IPS DF 4.7 (cell line): ENCODE data around the gene CYGB.
"Not testable (repeated sequence)": the region's sequence is repeated elsewhere in the genome, so short reads cannot be mapped to it uniquely, and the experiment has no call there.

ENCODE experiments used
- DNase-seq: peaks from one replicate; pipeline ENCODE4 v3.0.0-alpha.2; 2013; ENCODE audit warnings: low spot score; ENCODE audit errors: extremely low read depth

Gene CYGB

DNA sequence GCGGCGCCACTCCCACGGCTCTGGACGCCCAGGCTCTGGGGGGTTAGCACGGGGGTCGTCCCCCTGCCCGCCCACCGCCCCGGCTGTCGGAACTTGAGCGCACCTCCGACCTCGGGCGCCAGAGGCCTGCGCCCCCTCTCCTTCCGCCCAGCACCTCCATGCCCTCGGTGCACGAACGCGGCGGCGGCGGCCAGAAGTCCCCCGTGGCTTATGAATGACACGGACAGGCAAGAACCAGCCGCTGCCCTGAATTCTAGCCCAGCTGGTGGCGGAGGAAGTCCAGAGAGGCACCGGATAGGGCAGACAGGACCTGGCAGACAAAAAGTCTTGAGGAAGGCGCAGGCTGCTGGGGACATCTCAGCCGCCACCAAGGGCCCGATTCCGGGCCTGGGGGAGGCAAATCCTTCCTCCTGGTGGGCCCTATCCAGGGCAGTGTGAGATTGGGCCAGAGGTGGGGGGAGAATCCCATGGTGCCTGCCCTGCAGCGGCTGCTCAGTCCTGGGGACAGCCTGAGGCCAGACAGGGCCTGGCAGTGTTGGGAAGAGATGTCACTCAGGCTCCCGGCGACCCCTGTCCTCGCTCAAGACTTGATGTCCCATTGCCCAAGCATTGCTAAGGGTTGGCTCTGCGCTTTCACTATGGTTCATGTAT, 897 bp upstream of the CYGB start:
- no peak for DNase-seq

DNA sequence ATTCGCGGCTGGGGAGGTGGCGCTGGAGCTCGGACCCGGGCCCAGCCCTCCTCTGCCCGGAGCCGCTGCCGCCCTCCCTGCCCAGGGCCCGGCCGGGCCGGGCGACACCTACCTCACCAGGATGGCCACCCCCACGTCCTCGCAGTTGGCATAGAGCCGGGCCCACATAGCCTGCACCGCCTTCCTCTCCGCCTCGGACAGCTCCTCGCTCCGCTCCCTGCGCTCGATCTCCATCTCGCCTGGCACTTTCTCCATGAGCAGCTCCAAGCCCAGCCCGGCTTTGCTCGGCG, 276 bp downstream of the CYGB start:
- DNase-seq = no peak

DNA sequence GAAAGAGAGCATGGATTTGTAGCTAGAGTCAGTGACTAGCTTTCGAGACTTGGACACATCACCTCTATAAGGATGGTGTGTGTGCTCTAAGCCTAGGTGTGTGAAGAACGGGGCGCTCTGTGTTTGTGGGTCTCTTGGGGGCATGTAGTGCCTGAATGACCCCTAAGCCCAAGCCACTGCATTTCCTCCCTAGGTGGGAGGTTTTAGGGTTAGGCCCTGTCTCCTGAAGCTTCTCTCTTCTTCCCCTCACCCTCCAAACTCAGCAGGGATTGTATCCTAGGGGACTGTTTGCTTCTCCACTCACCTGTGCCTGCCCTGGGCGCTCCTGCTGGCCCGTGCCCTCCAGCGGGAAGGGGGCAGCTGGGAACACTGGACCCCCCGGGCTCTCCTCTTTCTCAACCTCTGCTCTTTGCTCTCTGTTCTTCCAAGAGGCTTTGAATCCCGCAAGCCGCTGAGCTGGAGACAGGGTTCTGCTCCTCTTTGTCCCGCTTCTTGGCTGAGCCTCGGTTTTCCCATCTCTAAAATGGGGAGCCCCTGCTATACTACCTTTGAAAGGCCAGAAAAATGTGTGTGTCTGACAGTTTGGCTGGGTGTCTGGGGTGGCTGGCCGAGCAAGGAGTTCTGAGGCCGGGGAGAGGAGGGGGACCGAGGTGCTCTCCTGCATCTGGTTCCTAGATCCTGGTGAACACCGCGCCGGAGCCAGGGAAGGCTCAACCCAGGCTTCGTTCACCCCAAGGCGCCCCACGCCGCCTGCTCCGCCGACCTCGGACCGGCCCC, 810 bp downstream of the CYGB start:
- DNase-seq = no peak

DNA sequence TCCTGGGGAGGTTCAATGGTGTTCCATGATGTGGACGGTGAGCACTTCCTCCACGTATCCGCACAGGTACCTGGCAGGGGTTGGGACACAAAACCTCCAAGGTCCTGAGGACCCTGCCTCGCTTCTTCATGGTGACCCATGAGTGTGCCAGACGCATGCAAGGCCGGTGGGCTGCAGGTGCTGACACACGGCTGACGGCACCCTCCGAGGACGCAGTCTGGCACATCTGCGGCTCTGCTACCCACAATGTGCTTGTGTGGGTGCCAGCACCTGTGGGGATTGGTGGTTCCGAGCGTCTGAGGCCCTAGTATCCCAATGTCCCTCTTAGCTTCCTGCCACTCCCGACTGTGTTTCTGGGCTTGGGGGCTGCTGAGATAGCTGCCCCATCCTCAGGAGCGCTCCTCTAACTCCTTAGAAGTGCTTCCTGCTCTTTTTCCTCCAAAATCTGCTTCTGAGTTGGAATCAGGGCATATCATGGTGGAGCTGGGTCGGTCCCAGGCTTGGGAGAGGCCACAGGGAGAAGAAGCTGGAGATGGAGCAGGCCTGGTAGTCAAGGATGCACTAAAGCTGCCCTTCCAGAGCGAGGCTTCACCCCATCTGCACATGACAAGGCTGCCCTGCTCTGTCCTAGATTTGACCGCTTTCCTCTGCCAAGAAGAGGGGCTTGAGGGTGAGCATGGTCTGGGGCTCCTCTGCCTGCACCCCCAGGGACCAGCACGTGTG, 1.6 kb downstream of the CYGB start:
- DNase-seq = no peak

DNA sequence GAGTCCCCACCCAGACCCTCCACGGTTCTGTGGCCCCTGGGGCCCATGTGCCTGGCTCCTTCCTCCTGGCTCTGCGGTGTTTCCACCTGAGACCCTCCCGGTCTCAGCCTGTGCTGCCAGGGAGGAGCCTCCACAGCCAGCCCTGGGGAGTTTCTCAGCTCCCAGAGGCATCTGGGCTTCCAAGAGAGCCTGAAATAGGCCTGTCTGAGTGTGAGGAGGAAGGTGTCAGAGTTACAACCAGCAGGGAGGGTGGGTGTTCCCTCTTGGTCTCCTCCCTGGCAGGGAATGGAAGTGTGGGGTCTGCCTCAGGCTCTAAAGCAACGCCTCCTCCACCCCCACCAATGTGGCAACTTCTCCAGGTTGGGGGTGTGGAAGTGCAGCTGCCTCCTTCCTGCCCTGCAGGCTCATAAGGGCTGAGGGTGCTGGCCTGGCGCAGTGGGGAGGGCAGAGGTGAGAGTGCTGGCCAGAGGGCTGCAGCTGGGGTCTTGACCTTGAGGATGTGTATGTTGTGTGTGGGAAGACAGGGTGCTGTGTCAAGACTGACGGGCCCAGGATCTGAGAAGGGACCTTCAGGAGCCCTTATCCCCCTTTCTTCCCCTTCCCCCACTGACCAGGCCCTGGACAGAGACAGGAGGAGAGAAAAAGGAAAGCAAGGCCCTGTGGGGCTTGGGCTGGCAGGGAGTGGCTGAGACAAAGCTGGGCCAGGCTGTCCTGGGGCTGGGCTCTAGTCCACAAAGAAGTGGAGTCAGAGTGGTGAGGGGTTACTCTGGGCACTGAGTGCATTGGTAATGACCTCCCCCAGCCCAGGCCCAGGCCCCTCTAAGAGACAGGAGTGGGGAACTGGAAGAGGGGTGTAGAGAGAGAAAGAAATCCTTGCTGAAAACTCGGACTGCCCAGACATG, 2.4 kb downstream of the CYGB start:
- no peak for DNase-seq

- DNase-seq = not testable (repeated sequence)
Measured at GRCh38 chr17:76533640-76534359, 3.7 kb downstream of the CYGB start.

GRCh38 chr17:76532072-76532651, 5.3 kb downstream of the CYGB start:
- no peak for DNase-seq

DNA sequence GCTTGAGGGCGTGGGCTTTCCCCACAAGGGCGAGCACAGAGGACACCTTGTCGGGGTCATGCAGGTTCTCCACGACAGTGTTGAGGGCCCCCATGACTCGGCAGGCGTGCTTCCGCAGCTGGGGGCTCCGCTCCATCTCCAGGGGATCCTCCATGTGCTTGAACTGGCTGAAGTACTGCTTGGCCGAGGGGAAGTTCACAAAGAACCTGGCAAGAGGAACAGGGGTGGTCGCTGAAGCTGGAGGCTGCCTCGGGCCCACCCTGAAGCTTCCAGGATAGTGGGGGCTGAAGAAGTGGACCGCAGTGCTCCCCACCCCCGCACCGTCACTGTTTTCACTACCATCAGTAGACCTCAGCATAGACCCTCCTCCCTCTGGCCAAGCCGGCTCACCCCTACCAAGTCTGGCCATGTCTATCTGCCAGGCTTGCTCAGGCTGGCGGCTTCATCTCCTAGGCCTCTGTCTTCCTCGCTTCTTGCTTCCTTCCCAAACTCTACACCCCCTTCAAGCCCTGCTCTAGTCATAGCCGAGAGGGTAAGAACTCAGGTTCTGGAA, 5.9 kb downstream of the CYGB start:
- DNase-seq = no peak

GRCh38 chr17:76530811-76531485, 6.6 kb downstream of the CYGB start:
- no peak for DNase-seq

DNA sequence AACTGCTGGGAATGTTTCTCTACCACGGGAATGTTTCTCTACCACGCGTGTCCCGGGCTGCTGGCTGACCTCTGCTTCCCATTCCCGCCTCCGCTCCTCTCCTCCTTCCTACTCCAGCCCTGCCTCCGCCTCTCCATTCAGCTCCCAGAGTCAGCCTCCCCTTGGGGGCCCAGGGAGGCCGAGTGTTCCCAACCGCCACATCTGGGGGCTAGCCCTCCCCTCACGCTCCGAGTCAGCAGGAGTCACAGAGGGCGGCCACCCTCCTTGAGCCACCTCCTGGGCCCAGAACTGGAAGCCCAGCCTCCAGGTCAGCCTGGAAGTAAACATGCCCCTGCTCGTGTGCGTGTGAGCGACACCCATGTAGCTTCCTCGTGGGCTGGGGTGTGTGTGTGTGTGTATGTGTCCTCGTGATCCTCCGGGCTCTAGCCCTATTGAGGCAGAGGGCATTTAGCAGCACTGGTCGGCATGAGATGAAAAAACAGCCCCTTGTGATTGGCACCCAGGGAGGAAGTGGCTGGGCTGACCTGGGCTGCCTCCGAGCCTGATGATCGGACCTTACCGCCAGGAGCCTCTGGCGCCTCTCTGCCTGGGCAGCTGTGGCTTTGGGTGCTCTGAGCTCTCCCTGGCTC, 7.3 kb downstream of the CYGB start:
- no peak for DNase-seq

- DNase-seq = no peak
Measured at GRCh38 chr17:76529224-76530094, 8.1 kb downstream of the CYGB start.

- DNase-seq = no peak
Measured at GRCh38 chr17:76528528-76529223, 8.8 kb downstream of the CYGB start.

GRCh38 chr17:76528156-76528527, 9.4 kb downstream of the CYGB start:
- DNase-seq = no peak

- DNase-seq = no peak
Measured at GRCh38 chr17:76527430-76528111, 9.9 kb downstream of the CYGB start.

DNA sequence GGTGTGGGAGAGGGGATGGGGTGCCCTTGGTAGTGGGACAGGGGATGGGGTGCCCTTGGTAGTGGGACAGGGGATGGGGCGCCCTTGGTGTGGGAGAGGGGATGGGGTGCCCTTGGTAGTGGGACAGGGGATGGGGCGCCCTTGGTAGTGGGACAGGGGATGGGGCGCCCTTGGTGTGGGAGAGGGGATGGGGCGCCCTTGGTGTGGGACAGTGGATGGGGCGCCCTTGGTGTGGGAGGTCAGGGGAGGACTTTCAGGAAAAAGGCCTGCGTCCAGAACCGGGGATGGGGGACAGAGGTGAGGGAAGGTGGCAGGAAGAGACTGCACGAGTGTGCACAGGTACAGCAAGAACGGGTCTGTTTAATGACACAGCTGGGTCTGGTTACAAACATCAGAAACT, 10.5 kb downstream of the CYGB start:
- DNase-seq = not testable (repeated sequence)

DNA sequence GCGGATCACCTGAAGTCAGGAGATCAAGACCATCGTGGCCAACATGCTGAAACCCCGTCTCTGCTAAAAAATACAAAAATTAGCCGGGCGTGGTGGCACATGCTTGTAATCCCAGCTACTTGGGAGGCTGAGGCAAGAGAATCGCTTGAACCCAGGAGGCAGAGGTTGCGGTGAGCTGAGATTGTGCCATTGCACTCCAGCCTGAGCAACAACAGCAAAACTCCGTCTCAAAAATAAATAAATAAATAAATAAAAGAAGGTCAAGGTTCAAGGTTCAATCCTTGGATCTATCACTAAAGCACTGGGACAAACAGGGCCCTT, 12.0 kb downstream of the CYGB start:
- DNase-seq = not testable (repeated sequence)
